Osteocyte (in vitro differentiated cells): ENCODE data around the gene SLC1A2. TPM values are rescaled to one million over a fixed set of nuclear protein-coding genes. Genes with fewer than 3 reads are reported as not detected.

Source experiments
- DNase-seq: peaks from one replicate; pipeline ENCODE4 v3.0.0; 2021; ENCODE audit warnings: mixed read lengths; ENCODE audit not compliant: unreplicated experiment; ENCODE audit errors: extremely low spot score
- H3K27ac Mint-ChIP-seq: one replicate; pipeline ENCODE4 v1.8.0; 2021; ENCODE audit warnings: mild to moderate bottlenecking, mixed read lengths; ENCODE audit not compliant: unreplicated experiment
- H3K27me3 Mint-ChIP-seq: one replicate; pipeline ENCODE4 v1.8.0; 2021; ENCODE audit warnings: mixed read lengths; ENCODE audit not compliant: unreplicated experiment
- H3K36me3 Mint-ChIP-seq: one replicate; pipeline ENCODE4 v1.8.0; 2021; ENCODE audit warnings: mixed read lengths; ENCODE audit not compliant: unreplicated experiment
- H3K4me1 Mint-ChIP-seq: one replicate; pipeline ENCODE4 v1.8.0; 2021; ENCODE audit warnings: mixed read lengths; ENCODE audit not compliant: unreplicated experiment
- H3K4me3 Mint-ChIP-seq: one replicate; pipeline ENCODE4 v1.8.0; 2021; ENCODE audit warnings: mild to moderate bottlenecking, moderate library complexity, mixed read lengths; ENCODE audit not compliant: unreplicated experiment
- H3K9me3 Mint-ChIP-seq: one replicate; pipeline ENCODE4 v1.8.0; 2021; ENCODE audit warnings: mixed read lengths; ENCODE audit not compliant: unreplicated experiment
- CTCF ChIP-seq: fragments of 200-600 bp; sonication (generic); IDR thresholded peaks from 2 replicates; pipeline ENCODE4 v1.5.0; 2021; ENCODE audit warnings: antibody characterized with exemption, mild to moderate bottlenecking, moderate library complexity
- total RNA-seq: library from RNA; stranded (reverse); gene quantifications from 2 replicates; pipeline ENCODE4 v1.2.1, GENCODE V29; 2021

SLC1A2 gene
- total RNA-seq, 1 donor from 2014 or later: 0.32 TPM

GRCh38 chr11:35261197-35261596 lies 158.2 kb downstream of the SLC1A2 start:
- DNase-seq: no peak
- no peaks in the 10 kb centered on the region for H3K27me3 Mint-ChIP-seq
- H3K4me3 Mint-ChIP-seq: no peak overlapping the region
- no peaks in the 10 kb centered on the region for H3K36me3 Mint-ChIP-seq
- H3K4me1 Mint-ChIP-seq: peaks cover 12% of the 10 kb centered on the region
- TF ChIP-seq CTCF: no peak
- peak overlapping the region; percentile 63 for H3K27ac Mint-ChIP-seq
- H3K9me3 Mint-ChIP-seq: no peaks in the 10 kb centered on the region

DNA sequence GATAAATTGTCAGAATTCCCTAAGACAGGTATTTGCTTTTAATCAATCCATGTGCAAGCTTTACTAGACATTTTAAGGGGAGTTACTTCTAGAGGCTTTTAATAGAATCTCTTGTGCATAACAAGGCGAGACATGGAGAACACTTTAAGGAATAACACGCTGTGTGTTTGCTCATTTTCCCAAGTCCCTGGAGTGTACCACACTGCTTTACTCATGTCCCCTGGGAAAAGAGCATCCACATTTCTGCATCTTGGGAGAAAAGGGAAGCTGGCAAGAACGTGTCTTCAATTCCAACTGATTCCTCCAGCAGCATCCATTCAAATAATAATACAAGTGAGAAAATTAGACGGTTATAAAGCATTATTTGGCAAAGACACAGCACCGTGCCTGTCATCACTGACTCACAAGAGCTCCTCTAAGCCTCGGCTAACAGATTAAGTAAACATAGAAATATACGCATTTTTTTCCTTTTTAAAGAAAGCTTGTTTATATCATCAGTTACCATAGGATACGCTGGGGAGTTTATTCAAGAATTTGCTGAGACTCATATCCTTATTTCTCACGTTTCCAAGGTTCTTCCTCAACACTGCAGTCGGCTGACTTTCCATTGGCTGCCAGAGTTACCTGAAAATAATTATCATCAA lies 158.9 kb downstream of the SLC1A2 start:
- Mint-ChIP-seq H3K36me3 (no peaks in the 10 kb centered on the region), H3K27me3 (no peaks in the 10 kb centered on the region), H3K9me3 (no peaks in the 10 kb centered on the region), H3K27ac (peak overlapping the region; percentile 73), H3K4me3 (no peak overlapping the region), H3K4me1 (peaks cover 12% of the 10 kb centered on the region)
- TF ChIP-seq CTCF: no peak
- DNase-seq: no peak

- H3K4me3 Mint-ChIP-seq: no peak overlapping the region
- TF ChIP-seq CTCF: no peak
- H3K27me3 Mint-ChIP-seq: no peaks in the 10 kb centered on the region
- no peaks in the 10 kb centered on the region for H3K36me3 Mint-ChIP-seq
- DNase-seq: no peak
- H3K4me1 Mint-ChIP-seq: peaks cover 12% of the 10 kb centered on the region
- no peak overlapping the region for H3K27ac Mint-ChIP-seq
- no peaks in the 10 kb centered on the region for H3K9me3 Mint-ChIP-seq
These were observed 159.8 kb downstream of the SLC1A2 start for GRCh38 chr11:35259529-35259928.

GRCh38 chr11:35257281-35257680 lies 162.1 kb downstream of the SLC1A2 start:
- no peak for DNase-seq
- no peak overlapping the region for H3K27ac Mint-ChIP-seq

DNA sequence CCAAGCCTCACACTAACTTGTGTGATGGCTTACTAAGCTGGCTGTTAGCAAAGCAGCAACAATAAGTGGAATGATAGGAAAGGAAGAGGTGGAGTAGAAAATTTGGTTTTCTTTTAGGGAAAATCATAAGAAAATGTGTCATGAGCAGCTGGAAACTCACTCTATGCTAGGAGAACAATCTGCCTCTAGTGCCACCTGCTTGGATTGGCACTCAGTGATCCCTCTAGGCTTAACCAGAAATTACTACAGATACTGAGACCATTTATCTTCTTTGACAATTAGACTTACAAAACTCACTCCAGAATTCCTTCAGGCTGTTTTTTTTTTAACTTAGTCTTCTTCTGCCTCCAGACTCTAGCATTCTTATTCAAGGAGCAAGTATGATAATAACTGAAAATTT lies 163.1 kb downstream of the SLC1A2 start:
- H3K36me3 Mint-ChIP-seq: no peaks in the 10 kb centered on the region
- no peak for TF ChIP-seq CTCF

More at GRCh38 chr11:35257281-35257680, 162.1 kb downstream of the SLC1A2 start:
- no peak overlapping the region for H3K4me3 Mint-ChIP-seq
- no peaks in the 10 kb centered on the region for H3K27me3 Mint-ChIP-seq
- TF ChIP-seq CTCF: no peak
- no peaks in the 10 kb centered on the region for H3K9me3 Mint-ChIP-seq
- peaks cover 12% of the 10 kb centered on the region for H3K4me1 Mint-ChIP-seq
- no peaks in the 10 kb centered on the region for H3K36me3 Mint-ChIP-seq

More for the DNA sequence above, 163.1 kb downstream of the SLC1A2 start:
- DNase-seq: no peak
- Mint-ChIP-seq H3K9me3 (no peaks in the 10 kb centered on the region), H3K4me3 (no peak overlapping the region), H3K27ac (no peak overlapping the region), H3K4me1 (peaks cover 12% of the 10 kb centered on the region), H3K27me3 (no peaks in the 10 kb centered on the region)
